GM23338 (cell line): ENCODE results near the gene UGDH. TPM values are rescaled to one million over a fixed set of nuclear protein-coding genes. Genes with fewer than 3 reads are reported as not detected.
A peak's percentile ranks its signal among the peaks of the same experiment; 100 is the strongest.

Experiments used
- ATAC-seq: fragments of 200-7000 bp; cut with Tn5 transposase; 3 replicates; pipeline ENCODE4 v1.9.1; 2020
- DNase-seq: peaks from one replicate; pipeline ENCODE4 v3.0.0-alpha.2; 2015; ENCODE audit warnings: low spot score
- H2AFZ ChIP-seq: fragments of 200-600 bp; sonication (generic); 2 replicates; pipeline ENCODE4 v1.8.0; 2016; ENCODE audit warnings: antibody characterized with exemption, mild to moderate bottlenecking, moderate library complexity
- H3F3A ChIP-seq: fragments of 200-600 bp; sonication (generic); replicated peaks from 2 replicates; pipeline ENCODE4 v1.8.0; 2017; ENCODE audit warnings: antibody characterized with exemption, mixed run types, low read depth
- H3K27ac ChIP-seq: fragments of 200-600 bp; sonication (generic); 2 replicates; pipeline ENCODE4 v1.6.1; 2016; ENCODE audit warnings: low read depth
- H3K27me3 ChIP-seq: fragments of 200-600 bp; sonication (generic); 2 replicates; pipeline ENCODE4 v1.8.0; 2016; ENCODE audit warnings: mild to moderate bottlenecking, mixed run types, moderate library complexity; ENCODE audit not compliant: insufficient read depth
- H3K36me3 ChIP-seq: fragments of 200-600 bp; sonication (generic); 2 replicates; pipeline ENCODE4 v1.8.0; 2016; ENCODE audit warnings: mild to moderate bottlenecking; ENCODE audit not compliant: insufficient read depth
- H3K4me1 ChIP-seq: fragments of 200-600 bp; sonication (generic); 2 replicates; pipeline ENCODE4 v1.8.0; 2016; ENCODE audit warnings: mild to moderate bottlenecking, moderate library complexity; ENCODE audit not compliant: insufficient read depth
- H3K4me2 ChIP-seq: fragments of 200-600 bp; sonication (generic); 2 replicates; pipeline ENCODE4 v1.7.1; 2017; ENCODE audit warnings: mixed run types
- H3K4me3 ChIP-seq: fragments of 200-600 bp; sonication (generic); 2 replicates; pipeline ENCODE4 v1.6.1; 2016; ENCODE audit warnings: mixed run types
- H3K79me2 ChIP-seq: fragments of 200-600 bp; sonication (generic); replicated peaks from 2 replicates; pipeline ENCODE4 v1.8.0; 2017; ENCODE audit warnings: mild to moderate bottlenecking; ENCODE audit not compliant: insufficient read depth
- H3K9me2 ChIP-seq: fragments of 200-600 bp; sonication (generic); 2 replicates; pipeline ENCODE4 v1.8.0; 2017; ENCODE audit not compliant: insufficient read depth
- H4K20me1 ChIP-seq: fragments of 200-600 bp; sonication (generic); replicated peaks from 2 replicates; pipeline ENCODE4 v1.8.0; 2017; ENCODE audit warnings: mild to moderate bottlenecking; ENCODE audit not compliant: insufficient read depth
- H3K27ac Mint-ChIP-seq: 2 replicates; pipeline ENCODE4 v1.8.0; 2020; ENCODE audit warnings: inconsistent platforms, mild to moderate bottlenecking, moderate library complexity, mixed read lengths
- H3K27me3 Mint-ChIP-seq: 3 replicates; pipeline ENCODE4 v1.8.0; 2022; ENCODE audit warnings: low read depth, mild to moderate bottlenecking, moderate library complexity, mixed read lengths, inconsistent platforms; ENCODE audit not compliant: insufficient read depth, poor library complexity
- H3K36me3 Mint-ChIP-seq: 3 replicates; pipeline ENCODE4 v1.8.0; 2021; ENCODE audit warnings: low read depth, mild to moderate bottlenecking, inconsistent platforms, moderate library complexity, mixed read lengths
- H3K4me1 Mint-ChIP-seq: 3 replicates; pipeline ENCODE4 v1.8.0; 2020; ENCODE audit warnings: mild to moderate bottlenecking, inconsistent platforms, mixed read lengths
- H3K4me3 Mint-ChIP-seq: 3 replicates; pipeline ENCODE4 v1.8.0; 2021; ENCODE audit warnings: moderate library complexity, mild to moderate bottlenecking, inconsistent platforms, mixed read lengths
- H3K9me3 Mint-ChIP-seq: 3 replicates; pipeline ENCODE4 v1.8.0; 2020; ENCODE audit warnings: moderate library complexity, mild to moderate bottlenecking, inconsistent platforms, mixed read lengths
- CREB1 ChIP-seq: fragments of 250-450 bp; sonication (Bioruptor Pico); IDR thresholded peaks from 2 replicates; pipeline ENCODE4 v1.5.0; 2020; ENCODE audit warnings: low read depth, mild to moderate bottlenecking, moderate library complexity
- EZH2 ChIP-seq: fragments of 200-600 bp; sonication (generic); IDR thresholded peaks from one replicate; pipeline ENCODE4 v1.8.0; 2017; ENCODE audit warnings: antibody characterized with exemption, mild to moderate bottlenecking, low read depth; ENCODE audit not compliant: unreplicated experiment
- EZH2phosphoT487 ChIP-seq: fragments of 200-600 bp; sonication (generic); IDR thresholded peaks from one replicate; pipeline ENCODE4 v1.8.1; 2018; ENCODE audit warnings: antibody characterized with exemption; ENCODE audit not compliant: unreplicated experiment
- POLR2AphosphoS5 ChIP-seq: IDR thresholded peaks from 2 replicates; pipeline ENCODE4 v1.6.1; 2016; ENCODE audit warnings: antibody characterized with exemption, low read depth
- ZNF462 ChIP-seq: fragments of 250-450 bp; sonication (Bioruptor Pico); IDR thresholded peaks from 2 replicates; pipeline ENCODE4 v1.5.0; 2020; ENCODE audit warnings: mild to moderate bottlenecking, moderate library complexity
- polyA plus RNA-seq: library from polyadenylated mRNA; unstranded; fragments of >200 nt; fragmentation: Nextera tagmentation; extraction: Ambion mirVana; gene quantifications from 2 replicates; pipeline ENCODE4 v1.2.1, GENCODE V29; 2016
- total RNA-seq: library from RNA; depleted of rRNA; stranded (reverse); fragments of >200 nt; shearing (Covaris generic); gene quantifications from 2 replicates; pipeline ENCODE4 v1.2.3, GENCODE V29; 2014
- TF ChIP-seq, protein P1 (sequence below), 2 experiments: fragments of 200-600 bp in 1 of 2; sonication (generic) in 1 of 2; conservative IDR thresholded peaks; 2 replicates each; pipeline versions ENCODE4 v1.5.1 to v1.6.1; 2016 to 2017; ENCODE audit warnings: antibody characterized with exemption in 2 of 2, low read depth in 2 of 2, mild to moderate bottlenecking in 2 of 2, moderate library complexity in 1 of 2

UGDH gene
- total and polyA plus RNA-seq, 2 experiments from 2014 or later = 48.9 to 81.3 TPM

GRCh38 chr4:39571054-39571453, 43.8 kb upstream of the UGDH start (continued):
- TF ChIP-seq ZNF462 (CRISPR knock-in tag) (no peak), CREB1 (CRISPR knock-in tag) (no peak), POLR2AphosphoS5 (no peak), EZH2 (no peak), EZH2phosphoT487 (no peak)
- TF ChIP-seq, protein P1, sequence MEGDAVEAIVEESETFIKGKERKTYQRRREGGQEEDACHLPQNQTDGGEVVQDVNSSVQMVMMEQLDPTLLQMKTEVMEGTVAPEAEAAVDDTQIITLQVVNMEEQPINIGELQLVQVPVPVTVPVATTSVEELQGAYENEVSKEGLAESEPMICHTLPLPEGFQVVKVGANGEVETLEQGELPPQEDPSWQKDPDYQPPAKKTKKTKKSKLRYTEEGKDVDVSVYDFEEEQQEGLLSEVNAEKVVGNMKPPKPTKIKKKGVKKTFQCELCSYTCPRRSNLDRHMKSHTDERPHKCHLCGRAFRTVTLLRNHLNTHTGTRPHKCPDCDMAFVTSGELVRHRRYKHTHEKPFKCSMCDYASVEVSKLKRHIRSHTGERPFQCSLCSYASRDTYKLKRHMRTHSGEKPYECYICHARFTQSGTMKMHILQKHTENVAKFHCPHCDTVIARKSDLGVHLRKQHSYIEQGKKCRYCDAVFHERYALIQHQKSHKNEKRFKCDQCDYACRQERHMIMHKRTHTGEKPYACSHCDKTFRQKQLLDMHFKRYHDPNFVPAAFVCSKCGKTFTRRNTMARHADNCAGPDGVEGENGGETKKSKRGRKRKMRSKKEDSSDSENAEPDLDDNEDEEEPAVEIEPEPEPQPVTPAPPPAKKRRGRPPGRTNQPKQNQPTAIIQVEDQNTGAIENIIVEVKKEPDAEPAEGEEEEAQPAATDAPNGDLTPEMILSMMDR (conservative IDR thresholded peaks at IDR 0.05; ENCODE audit: low read depth in 2 of 2) = no peak

DNA sequence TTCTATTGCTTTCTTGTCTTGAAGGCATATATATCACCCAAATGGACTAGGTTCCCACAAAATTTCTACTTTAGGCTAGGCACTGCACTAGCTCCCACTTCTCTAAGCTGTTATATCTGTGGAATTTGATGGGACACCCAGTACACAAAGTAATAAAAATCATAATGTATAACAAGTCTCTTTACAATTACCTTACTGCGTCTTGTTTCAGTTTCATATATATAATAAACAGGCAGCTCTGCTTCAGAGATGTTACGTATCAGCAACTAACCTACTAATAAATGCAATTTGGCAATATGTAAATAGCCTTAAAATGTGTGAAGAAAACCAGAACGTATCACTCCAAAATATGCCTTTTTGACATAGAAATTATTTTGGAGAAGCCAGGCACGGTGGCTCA, 42.0 kb upstream of the UGDH start:
- peaks cover 14% of the 10 kb centered on the region for H3K9me3 Mint-ChIP-seq
- no peak overlapping the region for H3K4me3 Mint-ChIP-seq
- no peak overlapping the region for H3K27ac Mint-ChIP-seq
- no peaks in the 10 kb centered on the region for H3K79me2 ChIP-seq
- H2AFZ ChIP-seq = no peak overlapping the region
- H3K36me3 ChIP-seq = peaks cover 10% of the 10 kb centered on the region; the same call in 1 of the 2 replicates
- H3K4me1 Mint-ChIP-seq = no peaks in the 10 kb centered on the region; the same call in 2 of the 3 replicates
- peaks cover 5% of the 10 kb centered on the region; the same call in 1 of the 2 replicates for H4K20me1 ChIP-seq
- no peak overlapping the region for H3K4me2 ChIP-seq
- H3K27me3 ChIP-seq = no peaks in the 10 kb centered on the region
- H3F3A ChIP-seq = 0 out of 2 replicates have a peak, but pooled peaks cover 3% of the 10 kb centered on the region
- peak overlapping the region; percentile 66; the same call in 1 of the 2 replicates for H3K27ac ChIP-seq
- DNase-seq (no peak), ATAC-seq (no peak)
- no peaks in the 10 kb centered on the region for H3K4me1 ChIP-seq
- peaks cover 3% of the 10 kb centered on the region for H3K27me3 Mint-ChIP-seq
- H3K9me2 ChIP-seq = no peaks in the 10 kb centered on the region
- H3K4me3 ChIP-seq = no peak overlapping the region
- peaks cover 23% of the 10 kb centered on the region for H3K36me3 Mint-ChIP-seq
- TF ChIP-seq EZH2 (no peak), ZNF462 (CRISPR knock-in tag) (no peak), CREB1 (CRISPR knock-in tag) (no peak), POLR2AphosphoS5 (no peak)
